Keratinocyte (primary cell): ENCODE measurements around the gene FMN1. TPM values are rescaled to one million over a fixed set of nuclear protein-coding genes. Genes with fewer than 3 reads are reported as not detected.

Experiments
- DNase-seq: peaks from one replicate; pipeline ENCODE4 v3.0.0-alpha.2; 2011; ENCODE audit warnings: low read depth, missing footprints, low spot score
- FAIRE-seq: peaks from 2 replicates; lab custom pipeline; 2011; peaks lifted over from hg19 to GRCh38; lab: Jason Lieb, UNC
- H2AFZ ChIP-seq: 2 replicates; pipeline ENCODE4 v1.6.0; 2012; ENCODE audit warnings: low read length, control low read depth, inconsistent platforms; ENCODE audit not compliant: control insufficient read depth
- H3K27ac ChIP-seq: 2 replicates; pipeline ENCODE4 v1.5.1; 2011; ENCODE audit warnings: low read length; ENCODE audit not compliant: control insufficient read depth, insufficient read depth
- H3K27me3 ChIP-seq: 3 replicates; pipeline ENCODE4 v1.6.0; 2011; ENCODE audit warnings: low read length; ENCODE audit not compliant: control insufficient read depth, insufficient read depth; ENCODE audit errors: extremely low read depth
- H3K36me3 ChIP-seq, 2 experiments: 2 replicates in 1 of 2; 3 replicates in 1 of 2; pipeline ENCODE4 v1.5.1; 2011; ENCODE audit warnings: low read length in 2 of 2, mild to moderate bottlenecking in 1 of 2; ENCODE audit not compliant: control insufficient read depth in 2 of 2, insufficient read depth in 2 of 2; ENCODE audit errors: extremely low read depth in 1 of 2
- H3K4me1 ChIP-seq: 3 replicates; pipeline ENCODE4 v1.5.1; 2011; ENCODE audit warnings: low read length; ENCODE audit not compliant: control insufficient read depth, insufficient read depth; ENCODE audit errors: extremely low read depth
- H3K4me2 ChIP-seq: 3 replicates; pipeline ENCODE4 v1.6.0; 2011; ENCODE audit warnings: low read depth, low read length; ENCODE audit not compliant: control insufficient read depth, insufficient read depth; ENCODE audit errors: extremely low read depth
- H3K4me3 ChIP-seq, 3 experiments: fragments of 200-600 bp in 1 of 3; sonication (generic) in 1 of 3; 2 replicates in 2 of 3; 3 replicates in 1 of 3; pipeline ENCODE4 v1.5.1; 2011 to 2016; ENCODE audit warnings: low read length in 3 of 3, mild to moderate bottlenecking in 3 of 3, control low read depth in 2 of 3, inconsistent platforms in 1 of 3, low read depth in 1 of 3, mixed read lengths in 1 of 3, mixed run types in 1 of 3, moderate library complexity in 1 of 3; ENCODE audit not compliant: control insufficient read depth in 2 of 3, insufficient read depth in 2 of 3; ENCODE audit errors: extremely low read depth in 1 of 3
- H3K79me2 ChIP-seq: 2 replicates; pipeline ENCODE4 v1.6.0; 2012; ENCODE audit warnings: low read length; ENCODE audit not compliant: control insufficient read depth, insufficient read depth
- H3K9ac ChIP-seq: 3 replicates; pipeline ENCODE4 v1.6.0; 2011; ENCODE audit warnings: low read length; ENCODE audit not compliant: control insufficient read depth, insufficient read depth; ENCODE audit errors: extremely low read depth
- H3K9me1 ChIP-seq: 3 replicates; pipeline ENCODE4 v1.6.0; 2011; ENCODE audit warnings: low read length; ENCODE audit not compliant: control insufficient read depth, insufficient read depth; ENCODE audit errors: extremely low read depth
- H3K9me3 ChIP-seq: 2 replicates; pipeline ENCODE4 v1.5.1; 2012; ENCODE audit warnings: low read depth, low read length; ENCODE audit not compliant: control insufficient read depth
- H4K20me1 ChIP-seq: 3 replicates; pipeline ENCODE4 v1.6.0; 2011; ENCODE audit warnings: low read length; ENCODE audit not compliant: control insufficient read depth, insufficient read depth; ENCODE audit errors: extremely low read depth
- EZH2 ChIP-seq: IDR thresholded peaks from one replicate; pipeline ENCODE4 v1.6.1; 2012; ENCODE audit warnings: inconsistent platforms, mild to moderate bottlenecking, low read length, moderate library complexity
- dilution Hi-C: fragments of 300-500 bp; cut with MboI; formaldehyde crosslinking; loops from one replicate; pipeline ENCODE4 v1.7.0; 2020; ENCODE audit warnings: low sequenced_read_pairs; ENCODE audit not compliant: extremely low pct_ligation_motif_present
- polyA plus RNA-seq, 5 experiments: library from polyadenylated mRNA; depleted of rRNA in 3 of 5; stranded (reverse) in 3 of 5; stranded (forward) in 1 of 5; unstranded in 1 of 5; fragments of >200 nt; gene quantifications; 1 replicate in 1 of 5; 2 replicates in 3 of 5; 3 replicates in 1 of 5; pipeline versions ENCODE4 v1.2.1 to v1.2.3, GENCODE V29; 2011 to 2012; ENCODE audit warnings: missing spikeins in 2 of 5, low read depth in 1 of 5, low replicate concordance in 1 of 5
- TF ChIP-seq, protein P1 (sequence below), 3 experiments: IDR thresholded peaks in 1 of 3; conservative IDR thresholded peaks in 1 of 3; optimal IDR thresholded peaks in 1 of 3; 2 replicates in 2 of 3; 3 replicates in 1 of 3; pipeline versions ENCODE3 to v1.5.1; 2011; ENCODE audit warnings: low read length in 3 of 3, mild to moderate bottlenecking in 3 of 3, moderate library complexity in 2 of 3, control low read depth in 1 of 3, inconsistent platforms in 1 of 3; ENCODE audit not compliant: insufficient read depth in 2 of 3; ENCODE audit errors: extremely low read depth in 1 of 3

FMN1 gene
- polyA plus RNA-seq, 1 donor (not counting 4 experiments of a cell fraction or from before 2014, with no cell fraction given), result 0.71 TPM

DNA sequence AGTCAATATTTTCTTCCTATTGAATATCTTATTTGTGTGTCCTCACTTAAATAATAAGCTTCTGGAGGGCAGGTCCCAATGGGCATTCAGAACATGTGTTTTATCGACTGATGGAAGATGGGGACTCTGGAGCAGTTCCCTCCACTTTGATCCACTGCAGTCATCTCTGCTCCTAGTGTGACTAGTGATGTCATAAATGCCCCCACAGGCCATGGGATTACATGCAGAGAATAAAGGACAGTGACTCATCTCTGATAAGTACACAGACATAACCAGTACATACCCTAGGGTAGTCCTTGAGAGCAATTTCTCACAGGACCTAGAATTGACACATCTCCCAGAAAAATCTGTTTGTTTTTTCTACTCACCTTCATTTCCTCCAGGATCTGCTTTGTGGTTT, 49.4 kb upstream of the FMN1 start:
- H3K27ac ChIP-seq, result peak overlapping the region; percentile 99
- no peaks in the 10 kb centered on the region for H3K27me3 ChIP-seq
- H3K79me2 ChIP-seq, result no peaks in the 10 kb centered on the region
- H3K4me2 ChIP-seq, result peak overlapping the region; percentile 13
- H3K9ac ChIP-seq, result no peak overlapping the region
- dilution Hi-C loops, result loop anchor here (25.0 kb wide), 1 partner anchor 468 kb away; no protein-coding TSS in a partner anchor
- H3K36me3 ChIP-seq, result no peaks in the 10 kb centered on the region
- H3K4me3 ChIP-seq, result no peak overlapping the region
- no peaks in the 10 kb centered on the region for H3K9me3 ChIP-seq
- TF ChIP-seq EZH2, result no peak
- TF ChIP-seq, protein P1, sequence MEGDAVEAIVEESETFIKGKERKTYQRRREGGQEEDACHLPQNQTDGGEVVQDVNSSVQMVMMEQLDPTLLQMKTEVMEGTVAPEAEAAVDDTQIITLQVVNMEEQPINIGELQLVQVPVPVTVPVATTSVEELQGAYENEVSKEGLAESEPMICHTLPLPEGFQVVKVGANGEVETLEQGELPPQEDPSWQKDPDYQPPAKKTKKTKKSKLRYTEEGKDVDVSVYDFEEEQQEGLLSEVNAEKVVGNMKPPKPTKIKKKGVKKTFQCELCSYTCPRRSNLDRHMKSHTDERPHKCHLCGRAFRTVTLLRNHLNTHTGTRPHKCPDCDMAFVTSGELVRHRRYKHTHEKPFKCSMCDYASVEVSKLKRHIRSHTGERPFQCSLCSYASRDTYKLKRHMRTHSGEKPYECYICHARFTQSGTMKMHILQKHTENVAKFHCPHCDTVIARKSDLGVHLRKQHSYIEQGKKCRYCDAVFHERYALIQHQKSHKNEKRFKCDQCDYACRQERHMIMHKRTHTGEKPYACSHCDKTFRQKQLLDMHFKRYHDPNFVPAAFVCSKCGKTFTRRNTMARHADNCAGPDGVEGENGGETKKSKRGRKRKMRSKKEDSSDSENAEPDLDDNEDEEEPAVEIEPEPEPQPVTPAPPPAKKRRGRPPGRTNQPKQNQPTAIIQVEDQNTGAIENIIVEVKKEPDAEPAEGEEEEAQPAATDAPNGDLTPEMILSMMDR (optimal IDR thresholded peaks at IDR 0.05 in 1 of 3, IDR thresholded peaks at IDR 0.05 in 1 of 3, conservative IDR thresholded peaks at IDR 0.05 in 1 of 3; ENCODE audit: extremely low read depth in 1 of 3, insufficient read depth in 2 of 3, low read length in 3 of 3), result no peak
- H3K4me1 ChIP-seq, result peaks cover 35% of the 10 kb centered on the region
- no peak overlapping the region for H2AFZ ChIP-seq
- FAIRE-seq (peak; percentile 77), DNase-seq (no peak)
- H3K9me1 ChIP-seq, result no peaks in the 10 kb centered on the region
- no peaks in the 10 kb centered on the region for H4K20me1 ChIP-seq

- DNase-seq (no peak), FAIRE-seq (no peak)
- Histone ChIP-seq H3K4me1 (peaks cover 35% of the 10 kb centered on the region), H3K9me1 (no peaks in the 10 kb centered on the region), H3K4me3 (no peak overlapping the region), H3K79me2 (no peaks in the 10 kb centered on the region), H3K9ac (peak overlapping the region; percentile 84), H4K20me1 (no peaks in the 10 kb centered on the region), H2AFZ (no peak overlapping the region), H3K9me3 (no peaks in the 10 kb centered on the region), H3K27ac (peak overlapping the region; percentile 99), H3K36me3 (no peaks in the 10 kb centered on the region), H3K27me3 (no peaks in the 10 kb centered on the region), H3K4me2 (peak overlapping the region; percentile 87)
- TF ChIP-seq, protein P1 (optimal IDR thresholded peaks at IDR 0.05 in 1 of 3, IDR thresholded peaks at IDR 0.05 in 1 of 3, conservative IDR thresholded peaks at IDR 0.05 in 1 of 3; ENCODE audit: extremely low read depth in 1 of 3, insufficient read depth in 2 of 3, low read length in 3 of 3), result no peak
- TF ChIP-seq EZH2, result no peak
- dilution Hi-C loops, result loop anchor here (25.0 kb wide), 1 partner anchor 469 kb away; no protein-coding TSS in a partner anchor
Measured at GRCh38 chr15:33243393-33243792, 48.9 kb upstream of the FMN1 start.
